Prostate gland (tissue), 2 donors: ENCODE data around the gene NEBL. TPM values are rescaled to one million over a fixed set of nuclear protein-coding genes. Genes with fewer than 3 reads are reported as not detected.

Experiments
- DNase-seq: peaks from one replicate; pipeline ENCODE4 v3.0.0-alpha.2; 2019; ENCODE audit warnings: low spot score
- H3K27ac ChIP-seq, 2 donors: fragments of 200-600 bp; sonication (generic); 2 replicates each; pipeline ENCODE4 v1.5.1; 2017 to 2019
- H3K27me3 ChIP-seq: fragments of 200-600 bp; sonication (generic); replicated peaks from 2 replicates; pipeline ENCODE4 v1.5.1; 2019; ENCODE audit not compliant: insufficient read depth
- H3K36me3 ChIP-seq, 2 donors: fragments of 200-600 bp; sonication (generic); 1 replicate in 1 of 2; 2 replicates in 1 of 2; pipeline versions ENCODE4 v1.5.1 to v1.8.1; 2017 to 2019
- H3K4me1 ChIP-seq: fragments of 200-600 bp; sonication (generic); replicated peaks from 2 replicates; pipeline ENCODE4 v1.5.1; 2019
- H3K4me3 ChIP-seq, 2 donors: fragments of 200-600 bp; sonication (generic); 2 replicates each; pipeline ENCODE4 v1.5.1; 2017 to 2019
- H3K9me3 ChIP-seq: fragments of 200-600 bp; sonication (generic); 2 replicates; pipeline ENCODE4 v1.5.1; 2017
- CTCF ChIP-seq, 4 experiments: fragments of 200-600 bp in 2 of 4; fragments of 450-650 bp in 2 of 4; sonication (generic) in 2 of 4; IDR thresholded peaks; 1 replicate in 3 of 4; 2 replicates in 1 of 4; pipeline ENCODE4 v1.5.1; 2016 to 2019; ENCODE audit warnings: antibody characterized with exemption in 4 of 4, mild to moderate bottlenecking in 2 of 4, moderate library complexity in 2 of 4
- POLR2A ChIP-seq: fragments of 450-650 bp; IDR thresholded peaks from one replicate; pipeline ENCODE4 v1.6.1; 2016; ENCODE audit warnings: antibody characterized with exemption, mild to moderate bottlenecking
- POLR2AphosphoS5 ChIP-seq: sonication (generic); formaldehyde crosslinking; IDR thresholded peaks from one replicate; pipeline ENCODE4 v1.6.1; 2017; ENCODE audit warnings: antibody characterized with exemption
- WGBS: methylation state at CpG from one replicate; pipeline ENCODE4 v1.1.5; 2018; 5-methylcytosine and 5-hydroxymethylcytosine counted together
- intact Hi-C: fragments of 100-400 bp; cut with DNase I; formaldehyde crosslinking; loops from one replicate; pipeline ENCODE4 v1.14.2; 2022
- total RNA-seq, 2 donors: library from RNA; depleted of rRNA; stranded (reverse); fragments of >200 nt; gene quantifications; one replicate each; pipeline ENCODE4 v1.1.0, GENCODE V29; 2016

NEBL gene
- total RNA-seq, 2 donors from 2014 or later = 22.5 to 29.0 TPM

GRCh38 chr10:20745556-20746375 lies 151.3 kb downstream of the NEBL start:
- no peak for DNase-seq
- Histone ChIP-seq H3K4me1 (no peaks in the 10 kb centered on the region), H3K27me3 (no peaks in the 10 kb centered on the region), H3K9me3 (no peaks in the 10 kb centered on the region), H3K27ac (no peak overlapping the region), H3K4me3 (no peak overlapping the region), H3K36me3 (no peaks in the 10 kb centered on the region)
- 77% methylated on average over 7 of the region's 7 CpGs for WGBS
- intact Hi-C loops = no loop called here
- TF ChIP-seq POLR2A (no peak), CTCF (IDR thresholded peaks at IDR 0.05) (no peak), POLR2AphosphoS5 (no peak)

- 85% methylated on average over 5 of the region's 5 CpGs for WGBS
- H3K4me1 ChIP-seq = no peaks in the 10 kb centered on the region
- intact Hi-C loops = no loop called here
- H3K4me3 ChIP-seq = no peak overlapping the region
- TF ChIP-seq POLR2AphosphoS5 = no peak
- TF ChIP-seq POLR2A = no peak
- TF ChIP-seq CTCF (IDR thresholded peaks at IDR 0.05) = no peak
- DNase-seq = no peak
- H3K9me3 ChIP-seq = no peaks in the 10 kb centered on the region
- no peaks in the 10 kb centered on the region for H3K27me3 ChIP-seq
- no peak overlapping the region for H3K27ac ChIP-seq
- H3K36me3 ChIP-seq = no peaks in the 10 kb centered on the region
Measured at GRCh38 chr10:20744821-20745220, 152.3 kb downstream of the NEBL start.

- intact Hi-C loops = no loop called here
- no peaks in the 10 kb centered on the region for H3K4me1 ChIP-seq
- no peak for DNase-seq
- 49% methylated on average over 5 of the region's 5 CpGs for WGBS
- H3K27me3 ChIP-seq = no peaks in the 10 kb centered on the region
- TF ChIP-seq POLR2A (no peak), CTCF (IDR thresholded peaks at IDR 0.05) (no peak), POLR2AphosphoS5 (no peak)
- no peak overlapping the region for H3K4me3 ChIP-seq
- H3K9me3 ChIP-seq = no peaks in the 10 kb centered on the region
- no peaks in the 10 kb centered on the region for H3K36me3 ChIP-seq
- H3K27ac ChIP-seq = no peak overlapping the region
Measured at GRCh38 chr10:20743942-20744341, 153.2 kb downstream of the NEBL start.

GRCh38 chr10:20742737-20743541 lies 154.2 kb downstream of the NEBL start:
- H3K4me3 ChIP-seq = no peak overlapping the region
- intact Hi-C loops = no loop called here
- H3K36me3 ChIP-seq = no peaks in the 10 kb centered on the region
- 90% methylated on average over 4 of the region's 4 CpGs for WGBS
- H3K27me3 ChIP-seq = no peaks in the 10 kb centered on the region
- no peak for TF ChIP-seq POLR2A
- TF ChIP-seq POLR2AphosphoS5 = no peak
- TF ChIP-seq CTCF (IDR thresholded peaks at IDR 0.05) = no peak
- H3K9me3 ChIP-seq = no peaks in the 10 kb centered on the region
- no peaks in the 10 kb centered on the region for H3K4me1 ChIP-seq
- no peak overlapping the region for H3K27ac ChIP-seq
- DNase-seq = no peak
